Measurements from ENCODE around the gene SARS1.

The SARS1 gene

DNA sequence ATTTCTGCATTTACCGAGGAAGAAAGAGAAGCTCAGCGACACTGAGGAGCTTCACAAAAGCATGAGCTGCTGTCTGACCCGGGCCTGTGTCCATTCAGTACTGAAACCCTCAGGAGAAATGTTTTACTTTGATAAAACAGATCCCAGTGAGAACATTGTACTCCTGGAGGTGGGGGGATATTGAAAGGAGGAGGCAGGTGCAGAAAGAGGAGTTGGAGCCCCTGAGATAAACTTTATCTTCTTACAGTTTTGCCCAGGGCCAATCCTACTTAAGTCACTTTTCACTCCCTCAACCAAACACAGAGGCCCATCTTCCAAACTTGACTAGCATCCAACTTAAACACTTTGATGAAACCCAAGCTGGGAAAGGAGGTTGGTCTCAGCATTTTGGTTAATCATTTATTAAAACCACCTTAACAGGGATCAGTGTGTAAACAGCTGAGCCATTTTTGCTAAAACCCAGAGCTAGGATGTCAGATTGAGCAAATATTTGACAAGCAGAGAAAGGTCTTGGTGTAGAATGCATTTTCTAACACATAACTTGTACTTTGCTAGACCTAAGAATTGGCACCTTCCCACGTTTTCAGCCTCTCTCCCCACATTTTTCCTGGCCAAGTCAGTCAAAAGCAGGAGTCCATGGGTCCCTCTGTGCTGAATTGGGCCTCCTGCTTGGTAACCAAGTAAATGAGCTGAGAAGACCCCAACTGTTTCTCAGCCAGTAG is 32.5 kb upstream of the SARS1 start:
- H3K4me3 ChIP-seq (ENCODE audit: low read depth, low read length) = no peak overlapping the region
- CTCF ChIA-PET = interaction anchor here (0.9 to 2.6 kb wide), 4 partner anchors 12 to 218 kb away, joined by 4 to 11 read pairs (median 6); no protein-coding TSS in a partner anchor
- POLR2A ChIA-PET = interaction anchor here (0.7 kb wide), 1 partner anchor 81 kb away, joined by 8 read pairs; no protein-coding TSS in a partner anchor
- no peak for TF ChIP-seq CTCF (IDR thresholded peaks at IDR 0.05; ENCODE audit: insufficient read depth, low read length, missing control alignments)
- DNase-seq (ENCODE audit: low read depth, low spot score) = peak; percentile 23

- TF ChIP-seq CTCF (IDR thresholded peaks at IDR 0.05; ENCODE audit: insufficient read depth, low read length, missing control alignments) = no peak
- CTCF ChIA-PET = interaction anchor here (1.2 to 2.6 kb wide), 3 partner anchors 12 to 217 kb away, joined by 4 to 11 read pairs (median 7); no protein-coding TSS in a partner anchor
- POLR2A ChIA-PET = no interaction called here
- no peak for DNase-seq (ENCODE audit: low read depth, low spot score)
- H3K4me3 ChIP-seq (ENCODE audit: low read depth, low read length) = no peak overlapping the region
Measured at GRCh38 chr1:109181807-109182163, 31.9 kb upstream of the SARS1 start.

DNA sequence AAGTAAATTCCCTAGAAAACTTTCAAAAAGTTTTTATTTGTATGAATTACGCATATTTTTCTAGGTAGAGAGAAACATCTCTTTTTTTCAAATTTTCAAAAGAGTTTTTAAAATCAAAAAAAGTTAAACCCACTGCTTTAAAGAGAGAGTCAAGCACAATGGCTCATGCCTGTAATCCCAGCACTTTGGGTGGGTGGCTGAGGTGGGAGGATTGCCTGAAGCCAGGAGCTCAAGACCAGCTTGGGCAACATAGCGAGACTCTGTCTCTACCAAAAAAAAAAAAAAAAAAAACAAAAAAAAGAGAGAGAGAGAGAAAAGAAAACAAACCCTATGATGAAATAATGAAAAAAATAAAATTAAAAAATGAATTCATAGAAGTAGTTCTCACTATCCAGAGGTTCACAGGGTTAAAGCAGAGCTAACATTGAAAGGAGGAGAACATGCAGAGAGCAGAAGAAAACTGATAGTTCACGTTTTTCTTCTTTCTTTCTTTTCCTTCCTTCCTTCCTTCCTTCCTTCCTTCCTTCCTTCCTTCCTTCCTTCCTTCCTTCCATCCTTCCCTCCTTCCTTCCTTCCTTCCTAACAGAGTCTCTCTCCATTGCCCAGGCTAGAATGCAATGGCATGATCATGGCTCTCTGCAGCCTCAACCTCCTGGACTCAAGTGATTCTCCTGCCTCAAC is 30.5 kb upstream of the SARS1 start:
- CTCF ChIA-PET = no interaction called here
- POLR2A ChIA-PET = no interaction called here
- DNase-seq (ENCODE audit: low read depth, low spot score) = no peak
- no peak for TF ChIP-seq CTCF (IDR thresholded peaks at IDR 0.05; ENCODE audit: insufficient read depth, low read length, missing control alignments)
- H3K4me3 ChIP-seq (ENCODE audit: low read depth, low read length) = no peak overlapping the region

DNA sequence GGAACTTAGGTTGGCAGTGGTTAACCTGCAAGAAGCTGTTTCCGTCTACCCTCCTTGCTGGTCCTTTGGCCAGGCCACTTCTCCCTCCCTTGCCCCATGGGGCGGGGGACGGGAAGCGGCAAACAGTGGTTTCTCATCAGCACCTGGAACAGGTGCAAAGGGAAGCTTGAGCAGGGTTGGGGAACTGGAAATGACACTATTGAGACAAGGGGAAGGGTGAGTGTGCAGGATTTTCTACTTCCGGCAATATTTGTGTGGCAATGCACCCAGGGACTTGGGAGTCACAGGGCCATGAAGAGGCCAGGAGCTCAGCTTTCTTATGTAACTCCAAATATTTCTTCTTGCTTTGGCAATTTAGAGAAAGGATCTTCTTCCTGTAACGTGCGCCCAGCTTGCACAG is 29.0 kb upstream of the SARS1 start:
- DNase-seq (ENCODE audit: low read depth, low spot score) = no peak
- POLR2A ChIA-PET = no interaction called here
- no peak for TF ChIP-seq CTCF (IDR thresholded peaks at IDR 0.05; ENCODE audit: insufficient read depth, low read length, missing control alignments)
- H3K4me3 ChIP-seq (ENCODE audit: low read depth, low read length) = no peak overlapping the region
- CTCF ChIA-PET = interaction anchor here (1.3 to 1.9 kb wide), 2 partner anchors 9 to 12 kb away, joined by 4 to 6 read pairs; no protein-coding TSS in a partner anchor

GRCh38 chr1:109185357-109185756 is 28.4 kb upstream of the SARS1 start:
- DNase-seq (ENCODE audit: low read depth, low spot score) = no peak
- TF ChIP-seq CTCF (IDR thresholded peaks at IDR 0.05; ENCODE audit: insufficient read depth, low read length, missing control alignments) = no peak
- ChIA-PET CTCF (interaction anchor here (1.3 to 1.9 kb wide), 2 partner anchors 8 to 11 kb away, joined by 4 to 6 read pairs; no protein-coding TSS in a partner anchor), POLR2A (no interaction called here)
- no peak overlapping the region for H3K4me3 ChIP-seq (ENCODE audit: low read depth, low read length)
